Activated CD8-positive, alpha-beta memory T cell treated with anti-CD3 and anti-CD28 coated beads for 1 hour (primary cell): Measurements from ENCODE around the gene LSM7.

Experiments
- DNase-seq, 2 donors: peaks; one replicate each; pipeline ENCODE4 v3.0.0-alpha.2; 2020; ENCODE audit warnings: low read depth in 1 of 2; ENCODE audit errors: extremely low read depth in 1 of 2

LSM7 gene

GRCh38 chr19:2338751-2339643, 10.6 kb upstream of the LSM7 start:
- no peak for DNase-seq

- no peak for DNase-seq
Observed at GRCh38 chr19:2338055-2338615, 9.7 kb upstream of the LSM7 start.

- no peak for DNase-seq
Observed at GRCh38 chr19:2337329-2337707, 8.9 kb upstream of the LSM7 start.

- no peak for DNase-seq
Observed at GRCh38 chr19:2336528-2337328, 8.3 kb upstream of the LSM7 start.

- no peak for DNase-seq
Observed at GRCh38 chr19:2335848-2336247, 7.5 kb upstream of the LSM7 start.

- DNase-seq = no peak
Observed at GRCh38 chr19:2334986-2335846, 6.8 kb upstream of the LSM7 start.

GRCh38 chr19:2334426-2334825, 6.0 kb upstream of the LSM7 start:
- no peak for DNase-seq

GRCh38 chr19:2333807-2334211, 5.4 kb upstream of the LSM7 start:
- DNase-seq = no peak

- no peak for DNase-seq
Observed at GRCh38 chr19:2333027-2333806, 4.8 kb upstream of the LSM7 start.

- peak in 1 of 2 donors; percentile 35 for DNase-seq
Observed at GRCh38 chr19:2332341-2333026, 4.1 kb upstream of the LSM7 start.

- DNase-seq = no peak
Observed at GRCh38 chr19:2331601-2332246, 3.3 kb upstream of the LSM7 start.

GRCh38 chr19:2330632-2331284, 2.4 kb upstream of the LSM7 start:
- DNase-seq = no peak

- DNase-seq = no peak
Observed at GRCh38 chr19:2330255-2330631, 1.9 kb upstream of the LSM7 start.

GRCh38 chr19:2329501-2329916, 1.1 kb upstream of the LSM7 start:
- DNase-seq = no peak

GRCh38 chr19:2329149-2329478, 728 bp upstream of the LSM7 start:
- no peak for DNase-seq

GRCh38 chr19:2327773-2328400, 499 bp downstream of the LSM7 start:
- no peak for DNase-seq

GRCh38 chr19:2326699-2327360, 1.6 kb downstream of the LSM7 start:
- no peak for DNase-seq
